ENCODE measurements around the gene PEX14. TPM values are rescaled to one million over a fixed set of nuclear protein-coding genes. Genes with fewer than 3 reads are reported as not detected.

PEX14 gene
- total RNA-seq, 5 donors from 2014 or later (not counting 1 experiment from before 2014, with no cell fraction given): 22.3 to 24.5 (median 22.7) TPM

DNA sequence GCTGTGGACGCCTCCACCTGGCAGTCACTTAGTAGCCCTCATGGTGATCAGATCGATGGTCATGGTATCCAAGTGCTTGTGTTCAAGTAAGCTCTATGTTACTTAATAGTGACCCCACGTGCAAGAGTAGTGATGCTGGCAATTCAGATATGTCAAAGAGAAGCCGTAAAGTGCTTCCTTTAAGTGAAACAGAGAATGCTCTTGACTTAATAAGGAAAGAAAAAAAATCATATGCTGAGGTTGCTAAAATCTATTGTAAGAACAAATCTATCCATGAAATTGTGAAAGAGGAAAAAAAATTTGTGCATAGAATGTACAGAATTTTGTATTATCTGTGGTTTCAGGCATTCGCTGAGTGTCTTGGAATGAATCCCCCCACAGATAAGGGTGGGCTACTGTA, 113.9 kb downstream of the PEX14 start:
- Mint-ChIP-seq H3K4me3 (no peak overlapping the region), H3K9me3 (no peaks in the 10 kb centered on the region), H3K27me3 (no peaks in the 10 kb centered on the region), H3K27ac (no peak overlapping the region), H3K36me3 (peaks cover 13% of the 10 kb centered on the region), H3K4me1 (peaks cover 0 to 9% (median 0%) of the 10 kb centered on the region in 3 donors)
- POLR2A ChIA-PET: no interaction called here
- no peak for ATAC-seq (replicated peaks in 1 of 4)
- 100% methylated on average over 2 of the region's 5 CpGs for WGBS (ENCODE audit: insufficient coverage)
- no peaks in the 10 kb centered on the region for H3K36me3 ChIP-seq (ENCODE audit: control insufficient read depth in 2 of 2, extremely low read depth in 1 of 2, insufficient read depth in 1 of 2, low read length in 1 of 2)
- H3K9me3 ChIP-seq: no peaks in the 10 kb centered on the region
- no peaks in the 10 kb centered on the region for H3K27me3 ChIP-seq (replicated peaks in 1 of 2; ENCODE audit: control insufficient read depth in 2 of 2, extremely low read depth in 1 of 2, insufficient read depth in 2 of 2, low read length in 1 of 2)
- CTCF ChIA-PET: no interaction called here
- no peak overlapping the region for H3K4me3 ChIP-seq (ENCODE audit: control insufficient read depth in 1 of 2, extremely low read depth in 1 of 2, low read length in 1 of 2)
- H3K27ac ChIP-seq (ENCODE audit: low read length): no peak overlapping the region
- DNase-seq: no peak
- no peaks in the 10 kb centered on the region for H3K4me1 ChIP-seq (ENCODE audit: control insufficient read depth in 1 of 2, extremely low read depth in 1 of 2, insufficient read depth in 2 of 2, low read length in 2 of 2)

DNA sequence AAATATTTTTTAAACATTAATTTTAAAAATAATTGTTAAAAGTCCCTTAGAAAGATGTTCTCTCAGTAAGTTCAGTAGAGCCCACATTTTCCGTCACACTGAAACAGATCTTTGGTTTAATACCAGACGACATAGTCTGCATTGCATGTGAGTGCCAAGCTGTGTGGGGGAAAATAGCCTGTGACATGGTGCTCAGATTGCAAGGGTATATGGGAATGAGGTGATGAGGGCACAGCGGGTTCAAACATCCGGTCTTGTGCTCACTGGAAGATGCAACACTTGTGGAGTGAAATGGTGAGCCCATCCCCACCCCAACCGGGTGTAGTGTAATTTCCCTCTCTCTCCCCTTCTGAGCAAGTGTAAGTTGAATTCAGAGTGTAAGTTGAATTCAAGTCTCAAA, 114.3 kb downstream of the PEX14 start:
- Mint-ChIP-seq H3K4me3 (no peak overlapping the region), H3K36me3 (peaks cover 10% of the 10 kb centered on the region), H3K4me1 (peaks cover 0 to 5% (median 0%) of the 10 kb centered on the region in 3 donors), H3K9me3 (no peaks in the 10 kb centered on the region), H3K27ac (no peak overlapping the region), H3K27me3 (no peaks in the 10 kb centered on the region)
- Histone ChIP-seq H3K4me1 (ENCODE audit: control insufficient read depth in 1 of 2, extremely low read depth in 1 of 2, insufficient read depth in 2 of 2, low read length in 2 of 2) (no peaks in the 10 kb centered on the region), H3K27ac (ENCODE audit: low read length) (no peak overlapping the region), H3K9me3 (no peaks in the 10 kb centered on the region), H3K36me3 (ENCODE audit: control insufficient read depth in 2 of 2, extremely low read depth in 1 of 2, insufficient read depth in 1 of 2, low read length in 1 of 2) (no peaks in the 10 kb centered on the region), H3K4me3 (ENCODE audit: control insufficient read depth in 1 of 2, extremely low read depth in 1 of 2, low read length in 1 of 2) (no peak overlapping the region), H3K27me3 (replicated peaks in 1 of 2; ENCODE audit: control insufficient read depth in 2 of 2, extremely low read depth in 1 of 2, insufficient read depth in 2 of 2, low read length in 1 of 2) (no peaks in the 10 kb centered on the region)
- DNase-seq (no peak), ATAC-seq (replicated peaks in 1 of 4) (no peak)
- ChIA-PET CTCF (no interaction called here), POLR2A (no interaction called here)
- 100% methylated on average over 1 of the region's 5 CpGs for WGBS (ENCODE audit: insufficient coverage)

DNA sequence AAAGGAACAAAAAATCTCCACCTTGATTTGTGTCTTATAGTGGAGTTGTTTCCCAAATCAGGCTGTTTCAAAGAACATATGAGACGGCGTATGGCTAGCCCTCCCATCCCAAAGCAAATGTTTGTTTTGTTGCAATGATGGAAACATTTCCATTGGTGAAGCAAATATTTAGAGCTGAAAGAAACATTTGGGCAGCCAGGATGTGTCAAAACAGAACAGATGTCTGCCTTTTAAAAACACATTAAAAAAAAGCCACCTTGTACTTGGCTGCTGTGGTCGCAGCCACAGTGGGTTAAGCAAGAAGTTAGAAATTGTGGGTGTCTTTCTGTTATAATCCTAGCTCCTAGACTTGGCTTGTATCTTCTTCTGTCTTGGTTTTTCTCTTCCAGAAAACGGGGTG, 116.3 kb downstream of the PEX14 start:
- no peaks in the 10 kb centered on the region for H3K27me3 ChIP-seq (replicated peaks in 1 of 2; ENCODE audit: control insufficient read depth in 2 of 2, extremely low read depth in 1 of 2, insufficient read depth in 2 of 2, low read length in 1 of 2)
- H3K27ac ChIP-seq (ENCODE audit: low read length): no peak overlapping the region
- POLR2A ChIA-PET: no interaction called here
- Mint-ChIP-seq H3K27ac (no peak overlapping the region), H3K36me3 (peaks cover 4% of the 10 kb centered on the region), H3K4me1 (no peaks in the 10 kb centered on the region), H3K9me3 (no peaks in the 10 kb centered on the region), H3K27me3 (no peaks in the 10 kb centered on the region), H3K4me3 (no peak overlapping the region)
- no peaks in the 10 kb centered on the region for H3K36me3 ChIP-seq (ENCODE audit: control insufficient read depth in 2 of 2, extremely low read depth in 1 of 2, insufficient read depth in 1 of 2, low read length in 1 of 2)
- H3K4me3 ChIP-seq (ENCODE audit: control insufficient read depth in 1 of 2, extremely low read depth in 1 of 2, low read length in 1 of 2): no peak overlapping the region
- WGBS (ENCODE audit: insufficient coverage): no CpG with 5 or more reads among the region's 4 CpGs
- H3K9me3 ChIP-seq: no peaks in the 10 kb centered on the region
- H3K4me1 ChIP-seq (ENCODE audit: control insufficient read depth in 1 of 2, extremely low read depth in 1 of 2, insufficient read depth in 2 of 2, low read length in 2 of 2): no peaks in the 10 kb centered on the region
- DNase-seq: no peak
- no peak for ATAC-seq (replicated peaks in 1 of 4)
- CTCF ChIA-PET: no interaction called here

DNA sequence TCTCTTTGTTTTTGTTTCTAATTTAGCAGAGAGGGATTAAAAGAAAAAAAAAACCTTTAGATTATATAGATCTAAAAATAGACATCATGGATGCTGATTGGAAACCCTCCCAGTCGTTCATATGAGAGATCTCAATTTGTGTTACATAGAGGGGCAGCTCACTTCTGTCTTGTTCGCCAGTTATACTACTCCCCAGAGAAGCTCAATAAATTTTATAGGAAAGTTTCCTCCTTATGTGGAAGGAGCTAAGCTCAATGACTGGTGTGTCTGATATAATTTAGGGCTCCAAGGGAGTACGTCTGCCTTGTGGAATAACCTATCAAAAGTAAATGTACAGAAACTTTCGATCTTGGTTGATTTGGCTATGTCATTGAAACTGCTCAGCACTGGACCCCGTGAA, 117.6 kb downstream of the PEX14 start:
- ChIA-PET CTCF (no interaction called here), POLR2A (no interaction called here)
- Histone ChIP-seq H3K27ac (ENCODE audit: low read length) (no peak overlapping the region), H3K4me3 (ENCODE audit: control insufficient read depth in 1 of 2, extremely low read depth in 1 of 2, low read length in 1 of 2) (no peak overlapping the region), H3K9me3 (no peaks in the 10 kb centered on the region), H3K36me3 (ENCODE audit: control insufficient read depth in 2 of 2, extremely low read depth in 1 of 2, insufficient read depth in 1 of 2, low read length in 1 of 2) (no peaks in the 10 kb centered on the region), H3K4me1 (ENCODE audit: control insufficient read depth in 1 of 2, extremely low read depth in 1 of 2, insufficient read depth in 2 of 2, low read length in 2 of 2) (no peaks in the 10 kb centered on the region), H3K27me3 (replicated peaks in 1 of 2; ENCODE audit: control insufficient read depth in 2 of 2, extremely low read depth in 1 of 2, insufficient read depth in 2 of 2, low read length in 1 of 2) (no peaks in the 10 kb centered on the region)
- WGBS (ENCODE audit: insufficient coverage): 94% methylated on average over 3 of the region's 5 CpGs
- no peak for ATAC-seq (replicated peaks in 1 of 4)
- Mint-ChIP-seq H3K27me3 (no peaks in the 10 kb centered on the region), H3K4me1 (no peaks in the 10 kb centered on the region), H3K9me3 (no peaks in the 10 kb centered on the region), H3K27ac (no peak overlapping the region), H3K4me3 (no peak overlapping the region), H3K36me3 (no peaks in the 10 kb centered on the region)
- no peak for DNase-seq

DNA sequence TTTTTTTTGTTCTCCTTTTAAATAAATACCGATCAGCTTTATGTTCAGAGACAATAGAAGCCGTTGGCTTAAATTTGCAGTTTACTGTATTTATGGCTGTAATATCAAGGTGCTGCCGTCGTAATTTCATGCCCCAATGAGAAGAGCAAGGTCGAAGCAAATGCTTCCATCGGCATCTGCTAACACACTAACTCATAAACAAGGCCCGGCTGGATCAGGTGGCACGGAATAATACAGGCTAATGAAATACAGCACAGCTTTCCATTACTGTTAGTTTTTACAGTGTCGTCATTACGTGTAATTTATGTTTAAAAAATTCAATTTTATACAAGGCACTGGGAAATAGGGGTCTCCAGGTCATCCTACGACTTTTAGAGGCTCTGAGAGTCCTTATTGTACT, 119.0 kb downstream of the PEX14 start:
- Histone ChIP-seq H3K4me1 (ENCODE audit: control insufficient read depth in 1 of 2, extremely low read depth in 1 of 2, insufficient read depth in 2 of 2, low read length in 2 of 2) (no peaks in the 10 kb centered on the region), H3K9me3 (no peaks in the 10 kb centered on the region), H3K36me3 (ENCODE audit: control insufficient read depth in 2 of 2, extremely low read depth in 1 of 2, insufficient read depth in 1 of 2, low read length in 1 of 2) (peaks cover 0 to 2% of the 10 kb centered on the region in 2 donors), H3K4me3 (ENCODE audit: control insufficient read depth in 1 of 2, extremely low read depth in 1 of 2, low read length in 1 of 2) (no peak overlapping the region), H3K27me3 (replicated peaks in 1 of 2; ENCODE audit: control insufficient read depth in 2 of 2, extremely low read depth in 1 of 2, insufficient read depth in 2 of 2, low read length in 1 of 2) (no peaks in the 10 kb centered on the region), H3K27ac (ENCODE audit: low read length) (no peak overlapping the region)
- Mint-ChIP-seq H3K4me3 (no peak overlapping the region), H3K36me3 (peaks cover 8% of the 10 kb centered on the region), H3K27ac (no peak overlapping the region), H3K27me3 (no peaks in the 10 kb centered on the region), H3K9me3 (no peaks in the 10 kb centered on the region), H3K4me1 (no peaks in the 10 kb centered on the region)
- ChIA-PET POLR2A (no interaction called here), CTCF (no interaction called here)
- DNase-seq (no peak), ATAC-seq (replicated peaks in 1 of 4) (no peak)
- WGBS (ENCODE audit: insufficient coverage): 100% methylated on average over 1 of the region's 11 CpGs

DNA sequence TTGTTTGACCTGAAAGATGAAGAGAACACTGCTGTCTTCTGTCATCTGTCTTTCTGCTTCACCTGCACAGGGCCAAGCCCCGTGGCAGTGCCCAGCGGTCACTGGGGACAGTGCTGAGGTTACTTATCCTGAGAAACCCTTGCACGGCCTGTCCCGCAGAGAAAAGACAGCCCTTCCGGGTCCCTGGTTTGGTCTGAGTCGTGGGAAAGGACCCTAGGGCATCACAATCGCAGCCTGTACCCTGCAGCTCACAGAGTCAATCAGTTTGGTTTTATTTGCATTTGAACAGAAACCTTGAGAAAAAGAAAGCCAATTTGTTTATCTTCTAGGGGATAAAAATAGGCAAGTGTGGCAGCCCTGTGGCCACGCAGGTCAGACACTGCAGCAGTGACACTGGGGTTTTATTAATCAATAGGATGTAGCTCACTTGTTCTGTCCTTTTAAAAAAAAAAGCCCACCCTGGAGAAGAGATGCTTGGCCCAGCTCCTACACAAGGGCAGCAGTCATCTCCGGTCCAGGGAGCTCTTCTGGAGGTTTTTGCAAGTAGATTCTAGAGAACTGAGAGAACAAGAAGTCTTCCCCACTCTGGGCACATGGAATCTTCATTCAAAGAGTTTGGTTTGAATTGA, 120.0 kb downstream of the PEX14 start:
- Histone ChIP-seq H3K9me3 (no peaks in the 10 kb centered on the region), H3K27ac (ENCODE audit: low read length) (no peak overlapping the region), H3K27me3 (replicated peaks in 1 of 2; ENCODE audit: control insufficient read depth in 2 of 2, extremely low read depth in 1 of 2, insufficient read depth in 2 of 2, low read length in 1 of 2) (no peaks in the 10 kb centered on the region), H3K4me3 (ENCODE audit: control insufficient read depth in 1 of 2, extremely low read depth in 1 of 2, low read length in 1 of 2) (no peak overlapping the region), H3K36me3 (ENCODE audit: control insufficient read depth in 2 of 2, extremely low read depth in 1 of 2, insufficient read depth in 1 of 2, low read length in 1 of 2) (peaks cover 2 to 3% of the 10 kb centered on the region in 2 donors), H3K4me1 (ENCODE audit: control insufficient read depth in 1 of 2, extremely low read depth in 1 of 2, insufficient read depth in 2 of 2, low read length in 2 of 2) (no peaks in the 10 kb centered on the region)
- H3K36me3 Mint-ChIP-seq: peaks cover 16% of the 10 kb centered on the region
- ChIA-PET CTCF (no interaction called here), POLR2A (no interaction called here)
- no peaks in the 10 kb centered on the region for H3K9me3 Mint-ChIP-seq
- no peak for DNase-seq
- WGBS (ENCODE audit: insufficient coverage): 96% methylated on average over 8 of the region's 9 CpGs
- no peak overlapping the region for H3K27ac Mint-ChIP-seq
- no peak overlapping the region for H3K4me3 Mint-ChIP-seq
- no peak for ATAC-seq (replicated peaks in 1 of 4)
- H3K27me3 Mint-ChIP-seq: no peaks in the 10 kb centered on the region
- no peaks in the 10 kb centered on the region for H3K4me1 Mint-ChIP-seq

DNA sequence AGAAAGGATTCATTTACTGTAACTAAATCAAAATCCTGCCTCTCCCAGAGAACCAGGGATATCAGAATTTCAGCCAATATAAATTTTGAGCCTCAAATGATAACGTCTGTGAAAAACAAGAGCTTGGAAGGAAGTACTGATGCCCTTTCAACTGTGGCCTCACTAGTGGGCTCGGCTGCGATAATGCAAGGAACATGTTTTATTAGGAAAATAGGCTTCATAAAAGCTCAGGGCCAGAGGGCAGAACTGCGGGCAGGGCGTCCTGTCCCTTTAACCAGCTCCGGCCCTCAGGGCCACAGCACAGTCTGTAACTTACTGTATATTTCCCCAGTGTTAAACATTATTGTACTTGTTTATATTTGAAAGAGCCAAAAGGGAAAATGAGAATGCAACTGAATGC, 122.0 kb downstream of the PEX14 start:
- Histone ChIP-seq H3K27me3 (replicated peaks in 1 of 2; ENCODE audit: control insufficient read depth in 2 of 2, extremely low read depth in 1 of 2, insufficient read depth in 2 of 2, low read length in 1 of 2) (no peaks in the 10 kb centered on the region), H3K9me3 (no peaks in the 10 kb centered on the region), H3K4me1 (ENCODE audit: control insufficient read depth in 1 of 2, extremely low read depth in 1 of 2, insufficient read depth in 2 of 2, low read length in 2 of 2) (no peaks in the 10 kb centered on the region), H3K36me3 (ENCODE audit: control insufficient read depth in 2 of 2, extremely low read depth in 1 of 2, insufficient read depth in 1 of 2, low read length in 1 of 2) (peaks cover 2 to 3% of the 10 kb centered on the region in 2 donors), H3K27ac (ENCODE audit: low read length) (no peak overlapping the region), H3K4me3 (ENCODE audit: control insufficient read depth in 1 of 2, extremely low read depth in 1 of 2, low read length in 1 of 2) (no peak overlapping the region)
- H3K9me3 Mint-ChIP-seq: no peaks in the 10 kb centered on the region
- H3K27ac Mint-ChIP-seq: no peak overlapping the region
- no peak overlapping the region for H3K4me3 Mint-ChIP-seq
- WGBS (ENCODE audit: insufficient coverage): 100% methylated on average over 2 of the region's 6 CpGs
- CTCF ChIA-PET: no interaction called here
- POLR2A ChIA-PET: no interaction called here
- ATAC-seq (replicated peaks in 1 of 4) (no peak), DNase-seq (no peak)
- H3K27me3 Mint-ChIP-seq: no peaks in the 10 kb centered on the region
- no peaks in the 10 kb centered on the region for H3K4me1 Mint-ChIP-seq
- H3K36me3 Mint-ChIP-seq: peaks cover 23% of the 10 kb centered on the region

Data from T-cell (primary cell).